NB4 (cell line): Measurements from ENCODE around the gene LPP.

Experiments
- DNase-seq: peaks from one replicate; pipeline ENCODE4 v3.0.0; 2010; ENCODE audit warnings: low read depth
- H3K4me3 ChIP-seq: one replicate; pipeline ENCODE4 v1.5.1; 2011; ENCODE audit warnings: mild to moderate bottlenecking, low read depth, low read length, moderate library complexity
- CTCF ChIP-seq: IDR thresholded peaks from one replicate; pipeline ENCODE4 v1.5.1; 2012; ENCODE audit warnings: low read depth, low read length
- MAX ChIP-seq: IDR thresholded peaks from 2 replicates; pipeline ENCODE4 v1.6.1; 2011; ENCODE audit warnings: low read depth, low read length
- MYC ChIP-seq: IDR thresholded peaks from 2 replicates; pipeline ENCODE4 v1.6.1; 2011; ENCODE audit warnings: low read depth, low read length
- POLR2A ChIP-seq: IDR thresholded peaks from 2 replicates; pipeline ENCODE4 v1.6.1; 2011; ENCODE audit warnings: mild to moderate bottlenecking; ENCODE audit not compliant: insufficient read length; ENCODE audit errors: extremely low read depth

Gene LPP

GRCh38 chr3:188486952-188487351 lies 333.0 kb downstream of the LPP start:
- no peak overlapping the region for H3K4me3 ChIP-seq
- TF ChIP-seq MYC: no peak
- no peak for TF ChIP-seq CTCF
- TF ChIP-seq MAX: no peak
- TF ChIP-seq POLR2A: no peak
- no peak for DNase-seq

DNA sequence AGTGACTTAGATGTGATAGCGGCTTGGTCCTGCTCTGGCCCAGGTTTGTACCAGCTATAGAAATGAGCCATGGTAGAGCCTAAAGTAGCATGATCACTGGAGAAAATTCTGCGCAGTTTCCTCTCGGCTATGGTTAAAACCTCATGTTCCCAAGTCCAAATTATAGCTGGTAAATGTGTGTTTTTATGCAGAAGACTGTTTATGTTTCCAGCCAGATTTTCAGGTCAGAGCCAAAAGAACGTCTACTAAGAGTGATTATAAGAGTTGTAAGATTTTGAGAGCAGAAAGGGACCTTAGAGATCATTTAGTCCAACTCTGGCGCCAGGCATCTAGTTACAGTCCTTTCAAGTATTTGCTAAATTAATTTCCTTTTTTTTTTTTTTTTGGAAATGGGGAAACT lies 333.7 kb downstream of the LPP start:
- TF ChIP-seq MAX: no peak
- no peak for TF ChIP-seq MYC
- no peak for TF ChIP-seq POLR2A
- no peak for TF ChIP-seq CTCF
- DNase-seq: no peak

GRCh38 chr3:188488801-188489200 lies 334.8 kb downstream of the LPP start:
- DNase-seq: no peak
- TF ChIP-seq MYC (no peak), MAX (no peak), POLR2A (no peak), CTCF (no peak)
- H3K4me3 ChIP-seq: no peak overlapping the region

More for the DNA sequence above, 333.7 kb downstream of the LPP start:
- H3K4me3 ChIP-seq: no peak overlapping the region

DNA sequence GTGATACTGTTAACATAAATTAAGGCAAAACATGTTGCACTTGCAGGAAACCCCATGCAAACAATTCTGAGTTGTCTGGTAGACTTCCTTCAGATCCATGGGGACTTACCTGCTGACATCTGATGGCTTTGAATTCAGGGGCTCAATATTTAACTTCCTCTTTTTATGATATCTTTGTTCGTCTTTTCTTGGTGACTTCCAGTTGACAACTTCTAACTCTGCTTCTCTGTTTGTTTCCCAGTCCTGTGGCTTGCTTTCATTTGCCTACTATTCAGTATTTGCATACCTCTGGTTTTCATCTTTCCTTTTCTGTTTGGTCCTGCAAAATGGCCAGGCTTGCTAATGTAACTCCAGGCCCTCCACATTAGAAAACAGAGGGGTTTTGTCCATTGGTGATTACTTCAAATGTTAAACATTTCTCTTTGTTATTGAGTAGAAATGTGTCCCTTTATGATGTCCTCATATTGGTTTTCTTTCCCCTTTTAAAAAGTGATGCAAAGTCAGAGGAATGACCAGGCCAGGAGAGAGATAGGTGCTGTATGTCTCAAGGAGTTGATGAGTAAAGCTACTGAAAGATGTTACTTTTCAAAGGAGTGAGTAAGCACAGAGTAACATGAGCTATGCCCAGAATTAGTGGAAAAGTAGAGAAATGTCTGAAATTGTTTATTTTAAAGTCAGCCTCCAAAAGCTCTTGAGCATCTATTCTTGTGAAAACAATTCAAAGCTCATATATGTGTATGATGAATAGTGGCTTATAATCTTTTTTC lies 335.9 kb downstream of the LPP start:
- DNase-seq: peak; percentile 4
- no peak overlapping the region for H3K4me3 ChIP-seq
- TF ChIP-seq MAX (no peak), CTCF (no peak), MYC (no peak), POLR2A (no peak)

- DNase-seq: no peak
- TF ChIP-seq POLR2A: no peak
- TF ChIP-seq MYC: no peak
- no peak for TF ChIP-seq CTCF
- no peak for TF ChIP-seq MAX
- no peak overlapping the region for H3K4me3 ChIP-seq
Measured at GRCh38 chr3:188490416-188490815, 336.5 kb downstream of the LPP start.
